PC-9 (cell line): ENCODE measurements around the gene CDC42BPB. TPM values are rescaled to one million over a fixed set of nuclear protein-coding genes. Genes with fewer than 3 reads are reported as not detected.

Source experiments
- Bru-seq: library from RNA; stranded (reverse); fragments of 400-500 nt; gene quantifications from one replicate; lab custom pipeline; 2021; lab: Mats Ljungman, UMichigan
- BruChase-seq, 2 experiments: library from RNA; stranded (reverse); fragments of 400-500 nt; gene quantifications; one replicate each; lab custom pipeline; 2021; lab: Mats Ljungman, UMichigan
- BruUV-seq: library from RNA; stranded (reverse); fragments of 400-500 nt; replicated peaks from 2 replicates; lab custom pipeline; 2021; lab: Mats Ljungman, UMichigan
- CTCF ChIA-PET: fragments of 300-600 bp; sonication (Branson Sonifier 250); formaldehyde crosslinking; loops from one replicate; lab custom pipeline; 2022; ENCODE audit warnings: antibody characterized with exemption; lab: Charles Lee
- POLR2A ChIA-PET: fragments of 300-600 bp; sonication (Branson Sonifier 250); formaldehyde crosslinking; loops from one replicate; lab custom pipeline; 2022; ENCODE audit warnings: antibody characterized with exemption; ENCODE audit not compliant: unreplicated experiment; lab: Charles Lee
- DNase-seq, 2 experiments: peaks; one replicate each; pipeline versions ENCODE4 v3.0.0 to v3.0.0-alpha.2; 2015 to 2022; ENCODE audit warnings: mixed read lengths in 1 of 2
- H2AFZ ChIP-seq: fragments of 200-600 bp; sonication (generic); 2 replicates; pipeline ENCODE4 v1.8.1; 2017; ENCODE audit warnings: antibody characterized with exemption
- H3F3A ChIP-seq: fragments of 200-600 bp; sonication (generic); 2 replicates; pipeline ENCODE4 v1.8.1; 2017; ENCODE audit warnings: antibody characterized with exemption, mild to moderate bottlenecking, low read depth; ENCODE audit not compliant: insufficient read depth
- H3K27ac ChIP-seq: fragments of 200-600 bp; sonication (generic); 2 replicates; pipeline ENCODE4 v1.6.1; 2016; ENCODE audit warnings: mixed run types
- H3K27me3 ChIP-seq: fragments of 200-600 bp; sonication (generic); 2 replicates; pipeline ENCODE4 v1.6.1; 2016; ENCODE audit warnings: low read depth, mixed run types; ENCODE audit not compliant: insufficient read depth
- H3K36me3 ChIP-seq: fragments of 200-600 bp; sonication (generic); 2 replicates; pipeline ENCODE4 v1.6.1; 2016; ENCODE audit warnings: low read depth, mixed run types
- H3K4me1 ChIP-seq: fragments of 200-600 bp; sonication (generic); replicated peaks from 2 replicates; pipeline ENCODE4 v1.6.1; 2016; ENCODE audit warnings: mixed run types; ENCODE audit not compliant: insufficient read depth
- H3K4me2 ChIP-seq: fragments of 200-600 bp; sonication (generic); 2 replicates; pipeline ENCODE4 v1.6.1; 2017; ENCODE audit warnings: mixed run types
- H3K4me3 ChIP-seq: fragments of 200-600 bp; sonication (generic); 2 replicates; pipeline ENCODE4 v1.6.1; 2016; ENCODE audit warnings: mixed run types
- H3K79me2 ChIP-seq: fragments of 200-600 bp; sonication (generic); 2 replicates; pipeline ENCODE4 v1.6.1; 2017; ENCODE audit warnings: low read depth, mixed run types
- H3K9me2 ChIP-seq: fragments of 200-600 bp; sonication (generic); 2 replicates; pipeline ENCODE4 v1.8.1; 2017; ENCODE audit warnings: mild to moderate bottlenecking; ENCODE audit not compliant: insufficient read depth
- H3K9me3 ChIP-seq: fragments of 200-600 bp; sonication (generic); 2 replicates; pipeline ENCODE4 v1.8.1; 2016; ENCODE audit warnings: low read depth; ENCODE audit not compliant: insufficient read depth
- H4K20me1 ChIP-seq: fragments of 200-600 bp; sonication (generic); 2 replicates; pipeline ENCODE4 v1.8.1; 2017; ENCODE audit not compliant: insufficient read depth
- CTCF ChIP-seq: fragments of 200-600 bp; sonication (generic); conservative IDR thresholded peaks from 2 replicates; pipeline ENCODE4 v1.6.1; 2017; ENCODE audit warnings: mixed run types, antibody characterized with exemption, mild to moderate bottlenecking, moderate library complexity
- EZH2 ChIP-seq: fragments of 200-600 bp; sonication (generic); IDR thresholded peaks from 2 replicates; pipeline ENCODE4 v1.8.0; 2017; ENCODE audit warnings: antibody characterized with exemption, low read depth
- intact Hi-C: fragments of 100-400 bp; cut with micrococcal nuclease; formaldehyde crosslinking; loops from one replicate; pipeline ENCODE4 v1.10.0; 2022; ENCODE audit not compliant: unreplicated experiment
- long read RNA-seq: library from polyadenylated mRNA; stranded (forward); transcript quantifications from one replicate; pipeline ENCODE4 v2.0.0, GENCODE V29; 2022
- total RNA-seq: library from RNA; stranded (reverse); gene quantifications from 2 replicates; pipeline ENCODE4 v1.2.3, GENCODE V29; 2021

CDC42BPB gene
- total RNA-seq (203 and 209 TPM in 2 replicates), Bru-seq, nascent RNA (percentile 92 among the genes with signal in this experiment), BruChase-seq, experiment 1, labeled RNA remaining after a 2-hour chase (percentile 92 among the genes with signal in this experiment), BruChase-seq, experiment 2, labeled RNA remaining after a 6-hour chase (percentile 91 among the genes with signal in this experiment)
- long read RNA-seq, full-length matches to known transcripts, result 4 of 33 reads
- long read RNA-seq, partial matches to known transcripts, result 15 of 33 reads
- long read RNA-seq, other reads (novel, unspliced or antisense), result 14 of 33 reads

GRCh38 chr14:103057372-103058163 lies at the start of gene CDC42BPB:
CDC42BPB (minus strand) TSS chr14:103057549; CDS start chr14:103057173, 376 bp downstream.
- peaks cover 40% of the 10 kb centered on the region for H3F3A ChIP-seq
- H4K20me1 ChIP-seq, result peaks cover 31% of the 10 kb centered on the region
- ChIA-PET POLR2A (interaction anchor here (0.5 to 0.6 kb wide), 2 partner anchors 399 to 533 kb away, joined by 3 read pairs; no protein-coding TSS in a partner anchor), CTCF (interaction anchor here (0.6 to 1.0 kb wide), 2 partner anchors 64 to 103 kb away, joined by 3 read pairs; no protein-coding TSS in a partner anchor)
- DNase-seq, result peak; percentile 82 to 100
- H3K4me1 ChIP-seq, result peaks cover 44% of the 10 kb centered on the region
- H3K4me2 ChIP-seq, result peak within 1 kb of the TSS; percentile 98
- H3K9me3 ChIP-seq, result no peaks in the 10 kb centered on the region
- no peaks in the 10 kb centered on the region for H3K27me3 ChIP-seq
- intact Hi-C loops, result loop anchor here (1.0 to 2.0 kb wide), 4 partner anchors 10 to 64 kb away; no protein-coding TSS in a partner anchor
- peak within 1 kb of the TSS; percentile 96 for H3K4me3 ChIP-seq
- no TSS peak for BruUV-seq
- peaks cover 16% of the 10 kb centered on the region; the same call in 1 of the 2 replicates for H3K36me3 ChIP-seq
- no peak for TF ChIP-seq CTCF
- no peak for TF ChIP-seq EZH2
- no peaks in the 10 kb centered on the region for H3K9me2 ChIP-seq
- H3K27ac ChIP-seq, result peak within 1 kb of the TSS; percentile 48
- peak within 1 kb of the TSS; percentile 99 for H2AFZ ChIP-seq
- peaks cover 78% of the 10 kb centered on the region for H3K79me2 ChIP-seq

- Histone ChIP-seq H3K36me3 (no peaks in the 10 kb centered on the region), H3K27ac (no peak overlapping the region), H3K79me2 (no peaks in the 10 kb centered on the region), H4K20me1 (no peaks in the 10 kb centered on the region), H3K9me3 (no peaks in the 10 kb centered on the region), H3K4me1 (peaks cover 68% of the 10 kb centered on the region), H2AFZ (no peak overlapping the region), H3K4me3 (no peak overlapping the region), H3K9me2 (no peaks in the 10 kb centered on the region), H3F3A (peaks cover 64% of the 10 kb centered on the region), H3K27me3 (no peaks in the 10 kb centered on the region), H3K4me2 (peak overlapping the region; percentile 72)
- ChIA-PET CTCF (interaction anchor here (0.6 to 2.8 kb wide), 26 partner anchors 9 to 285 kb away, joined by 3 to 83 read pairs (median 8); partner anchors contain the start of gene TNFAIP2), POLR2A (interaction anchor here (0.7 to 0.9 kb wide), 2 partner anchors 181 to 229 kb away, joined by 3 to 4 read pairs; partner anchors contain the start of gene EIF5)
- peak; percentile 43 for TF ChIP-seq CTCF
- no peak for TF ChIP-seq EZH2
- intact Hi-C loops, result loop anchor here (1.0 to 10.0 kb wide), 9 partner anchors 17 to 289 kb away; partner anchors contain the start of gene EIF5
- DNase-seq, result peak; percentile 59 to 72
- no TSS peak for BruUV-seq
Observed at GRCh38 chr14:103105580-103106150, 48.3 kb upstream of the CDC42BPB start.
